Measurements from ENCODE around the gene DYNC1LI2. TPM values are rescaled to one million over a fixed set of nuclear protein-coding genes. Genes with fewer than 3 reads are reported as not detected.
A peak's percentile ranks its signal among the peaks of the same experiment; 100 is the strongest.

Gene DYNC1LI2
- total RNA-seq, 2 donors from 2014 or later: 138 to 162 TPM

- Histone ChIP-seq H3K27me3 (no peaks in the 10 kb centered on the region), H3K4me1 (peaks cover 8% of the 10 kb centered on the region), H3K4me3 (no peak overlapping the region), H3K9me3 (no peaks in the 10 kb centered on the region), H3K27ac (no peak overlapping the region), H3K9ac (ENCODE audit: low read depth in 2 of 2, low read length in 2 of 2) (no peak overlapping the region), H3K36me3 (no peaks in the 10 kb centered on the region)
- DNase-seq: no peak
- no peak for TF ChIP-seq CTCF (IDR thresholded peaks at IDR 0.05)
- intact Hi-C loops (cut with DNase I): no loop called here
Measured at GRCh38 chr16:66698046-66698445, 53.4 kb downstream of the DYNC1LI2 start.

- intact Hi-C loops (cut with DNase I): no loop called here
- H3K27me3 ChIP-seq: no peaks in the 10 kb centered on the region
- peak within 1 kb of the TSS; percentile 91 to 95 for H3K9ac ChIP-seq (ENCODE audit: low read depth in 2 of 2, low read length in 2 of 2)
- DNase-seq: peak; percentile 85
- H3K4me1 ChIP-seq: peaks cover 8% of the 10 kb centered on the region
- no peaks in the 10 kb centered on the region for H3K36me3 ChIP-seq
- peak within 1 kb of the TSS; percentile 82 for H3K27ac ChIP-seq
- H3K9me3 ChIP-seq: no peaks in the 10 kb centered on the region
- TF ChIP-seq CTCF (IDR thresholded peaks at IDR 0.05): no peak
- H3K4me3 ChIP-seq: peak within 1 kb of the TSS; percentile 72
Measured at GRCh38 chr16:66696669-66697630, 54.5 kb downstream of the DYNC1LI2 start, which contains the start of gene CMTM4. TSS of gene CMTM4 (minus strand) at chr16:66696743. CDS start at chr16:66696525, 218 bp downstream.

GRCh38 chr16:66695935-66696668 is 55.3 kb downstream of the DYNC1LI2 start:
- Histone ChIP-seq H3K27me3 (no peaks in the 10 kb centered on the region), H3K27ac (peak overlapping the region; percentile 82), H3K9ac (ENCODE audit: low read depth in 2 of 2, low read length in 2 of 2) (peak overlapping the region; percentile 89 to 95), H3K4me1 (peaks cover 8% of the 10 kb centered on the region), H3K36me3 (no peaks in the 10 kb centered on the region), H3K4me3 (peak overlapping the region; percentile 72), H3K9me3 (no peaks in the 10 kb centered on the region)
- no peak for TF ChIP-seq CTCF (IDR thresholded peaks at IDR 0.05)
- intact Hi-C loops (cut with DNase I): no loop called here
- peak; percentile 80 for DNase-seq

GRCh38 chr16:66695471-66695934 is 55.9 kb downstream of the DYNC1LI2 start:
- no peaks in the 10 kb centered on the region for H3K27me3 ChIP-seq
- no peaks in the 10 kb centered on the region for H3K9me3 ChIP-seq
- intact Hi-C loops (cut with DNase I): no loop called here
- peak overlapping the region; percentile 72 for H3K4me3 ChIP-seq
- no peak for DNase-seq
- TF ChIP-seq CTCF (IDR thresholded peaks at IDR 0.05): no peak
- H3K36me3 ChIP-seq: no peaks in the 10 kb centered on the region
- H3K4me1 ChIP-seq: peaks cover 8% of the 10 kb centered on the region
- H3K9ac ChIP-seq (ENCODE audit: low read depth in 2 of 2, low read length in 2 of 2): peak overlapping the region; percentile 89 to 95
- H3K27ac ChIP-seq: peak overlapping the region; percentile 82

GRCh38 chr16:66693149-66693548 is 58.3 kb downstream of the DYNC1LI2 start:
- DNase-seq: no peak
- TF ChIP-seq CTCF (IDR thresholded peaks at IDR 0.05): no peak
- Histone ChIP-seq H3K9me3 (no peaks in the 10 kb centered on the region), H3K36me3 (no peaks in the 10 kb centered on the region), H3K9ac (ENCODE audit: low read depth in 2 of 2, low read length in 2 of 2) (no peak overlapping the region), H3K27me3 (no peaks in the 10 kb centered on the region), H3K4me3 (no peak overlapping the region), H3K4me1 (peaks cover 8% of the 10 kb centered on the region), H3K27ac (no peak overlapping the region)
- intact Hi-C loops (cut with DNase I): no loop called here
